Gastroesophageal sphincter (tissue), 3 donors: Measurements from ENCODE around the gene PRX.

Experiments
- EP300 ChIP-seq: sonication (generic); formaldehyde crosslinking; IDR thresholded peaks from one replicate; pipeline ENCODE4 v1.6.1; 2017; ENCODE audit warnings: antibody characterized with exemption, mild to moderate bottlenecking
- POLR2A ChIP-seq, 2 donors: fragments of 450-650 bp; IDR thresholded peaks; one replicate each; pipeline ENCODE4 v1.6.1; 2017; ENCODE audit warnings: antibody characterized with exemption in 2 of 2, mild to moderate bottlenecking in 2 of 2, moderate library complexity in 1 of 2
- TF ChIP-seq, protein P1 (sequence below), 4 experiments: fragments of 200-600 bp in 2 of 4; fragments of 450-650 bp in 2 of 4; sonication (generic) in 1 of 4; IDR thresholded peaks; one replicate each; pipeline ENCODE4 v1.5.1; 2017 to 2019; ENCODE audit warnings: antibody characterized with exemption in 4 of 4, mild to moderate bottlenecking in 2 of 4, moderate library complexity in 2 of 4

DNA sequence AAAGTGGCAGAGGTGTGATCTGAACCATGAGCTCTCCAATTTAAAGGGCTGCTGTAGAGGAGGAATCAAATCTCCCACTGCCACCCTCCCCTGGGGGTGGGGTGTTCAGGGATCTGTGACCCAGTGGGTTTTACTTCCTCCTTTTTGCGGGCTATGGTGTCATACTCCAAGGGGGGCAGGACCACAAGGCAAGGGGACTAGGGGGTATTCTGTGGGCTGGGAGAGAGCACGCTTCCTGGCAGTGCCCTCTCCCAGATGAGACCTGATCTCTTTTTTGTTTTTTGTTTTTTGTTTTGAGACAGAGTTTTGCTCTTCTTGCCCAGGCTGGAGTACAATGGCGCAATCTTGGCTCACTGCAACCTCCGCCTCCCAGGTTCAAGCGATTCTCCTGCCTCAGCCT is 54.4 kb downstream of the PRX start:
- TF ChIP-seq, protein P1, sequence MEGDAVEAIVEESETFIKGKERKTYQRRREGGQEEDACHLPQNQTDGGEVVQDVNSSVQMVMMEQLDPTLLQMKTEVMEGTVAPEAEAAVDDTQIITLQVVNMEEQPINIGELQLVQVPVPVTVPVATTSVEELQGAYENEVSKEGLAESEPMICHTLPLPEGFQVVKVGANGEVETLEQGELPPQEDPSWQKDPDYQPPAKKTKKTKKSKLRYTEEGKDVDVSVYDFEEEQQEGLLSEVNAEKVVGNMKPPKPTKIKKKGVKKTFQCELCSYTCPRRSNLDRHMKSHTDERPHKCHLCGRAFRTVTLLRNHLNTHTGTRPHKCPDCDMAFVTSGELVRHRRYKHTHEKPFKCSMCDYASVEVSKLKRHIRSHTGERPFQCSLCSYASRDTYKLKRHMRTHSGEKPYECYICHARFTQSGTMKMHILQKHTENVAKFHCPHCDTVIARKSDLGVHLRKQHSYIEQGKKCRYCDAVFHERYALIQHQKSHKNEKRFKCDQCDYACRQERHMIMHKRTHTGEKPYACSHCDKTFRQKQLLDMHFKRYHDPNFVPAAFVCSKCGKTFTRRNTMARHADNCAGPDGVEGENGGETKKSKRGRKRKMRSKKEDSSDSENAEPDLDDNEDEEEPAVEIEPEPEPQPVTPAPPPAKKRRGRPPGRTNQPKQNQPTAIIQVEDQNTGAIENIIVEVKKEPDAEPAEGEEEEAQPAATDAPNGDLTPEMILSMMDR (IDR thresholded peaks at IDR 0.05), result no peak
- TF ChIP-seq EP300, result no peak
- no peak for TF ChIP-seq POLR2A (IDR thresholded peaks at IDR 0.05)
